MCF 10A (cell line): ENCODE measurements around the gene ARHGEF37. TPM values are rescaled to one million over a fixed set of nuclear protein-coding genes. Genes with fewer than 3 reads are reported as not detected.
A peak's percentile ranks its signal among the peaks of the same experiment; 100 is the strongest.

Experiments used
- BruUV-seq: library from RNA; stranded (reverse); fragments of 400-500 nt; replicated peaks from 2 replicates; lab custom pipeline; 2021; lab: Mats Ljungman, UMichigan
- CTCF ChIA-PET: fragments of 300-600 bp; sonication (Branson Sonifier 250); formaldehyde crosslinking; extraction: SDS; loops from one replicate; lab custom pipeline; 2021; ENCODE audit warnings: antibody characterized with exemption, inconsistent platforms; lab: Yijun Ruan, JAX
- POLR2A ChIA-PET: fragments of 300-600, 350-650 bp; sonication (Branson Sonifier 250); formaldehyde crosslinking; extraction: SDS; loops from one replicate; lab custom pipeline; 2020; ENCODE audit warnings: antibody characterized with exemption, inconsistent platforms; lab: Yijun Ruan, JAX
- DNase-seq: peaks from one replicate; pipeline ENCODE4 v3.0.0-alpha.2; 2018; ENCODE audit not compliant: unreplicated experiment
- H3K27ac Mint-ChIP-seq: one replicate; pipeline ENCODE4 v1.8.0; 2022; ENCODE audit warnings: mild to moderate bottlenecking, low read depth, mixed read lengths; ENCODE audit not compliant: unreplicated experiment
- H3K27me3 Mint-ChIP-seq: one replicate; pipeline ENCODE4 v1.8.0; 2022; ENCODE audit warnings: mixed read lengths; ENCODE audit not compliant: insufficient read depth, unreplicated experiment
- H3K36me3 Mint-ChIP-seq: one replicate; pipeline ENCODE4 v1.8.0; 2022; ENCODE audit warnings: mild to moderate bottlenecking, moderate library complexity, mixed read lengths; ENCODE audit not compliant: insufficient read depth, unreplicated experiment
- H3K4me1 Mint-ChIP-seq: one replicate; pipeline ENCODE4 v1.8.0; 2022; ENCODE audit warnings: mixed read lengths; ENCODE audit not compliant: insufficient read depth, unreplicated experiment
- H3K4me3 Mint-ChIP-seq: one replicate; pipeline ENCODE4 v1.8.0; 2022; ENCODE audit warnings: mild to moderate bottlenecking, moderate library complexity, mixed read lengths; ENCODE audit not compliant: unreplicated experiment
- H3K9me3 Mint-ChIP-seq: one replicate; pipeline ENCODE4 v1.8.0; 2022; ENCODE audit warnings: mixed read lengths; ENCODE audit not compliant: unreplicated experiment
- intact Hi-C: fragments of 100-400 bp; cut with micrococcal nuclease; formaldehyde crosslinking; loops from 2 replicates; pipeline ENCODE4 v1.14.1; 2022
- total RNA-seq: library from RNA; stranded (reverse); gene quantifications from 2 replicates; pipeline ENCODE4 v1.2.3, GENCODE V29; 2022
- TF ChIP-seq, protein P1 (sequence below): fragments of 200-600 bp; IDR thresholded peaks from one replicate; pipeline ENCODE4 v1.8.0; 2022; ENCODE audit warnings: antibody characterized with exemption, mild to moderate bottlenecking; ENCODE audit not compliant: unreplicated experiment

ARHGEF37 gene
- total RNA-seq, 1 experiment from 2014 or later, result 3.9 TPM

DNA sequence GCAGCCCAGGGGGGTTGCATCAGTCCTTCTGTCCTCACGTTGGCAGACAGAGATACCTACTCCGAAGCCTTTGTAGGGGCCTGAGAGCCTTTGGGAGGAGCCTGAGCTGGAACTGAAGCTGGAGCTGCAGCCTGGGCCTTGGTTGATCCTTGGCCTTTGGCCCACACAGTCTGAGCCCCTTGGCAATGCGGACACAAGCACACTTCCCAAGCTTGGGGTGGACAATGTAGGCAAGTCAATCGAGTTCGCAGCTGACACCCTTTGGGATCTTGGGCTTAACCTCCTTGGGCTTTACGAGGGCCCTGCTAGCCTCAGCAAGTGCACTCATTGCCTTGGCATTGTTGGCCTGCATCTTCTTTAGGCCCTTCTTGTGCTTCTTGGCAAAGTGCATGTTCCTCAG lies 36.0 kb upstream of the ARHGEF37 start:
- peaks cover 28% of the 10 kb centered on the region for H3K4me1 Mint-ChIP-seq
- H3K27me3 Mint-ChIP-seq, result no peaks in the 10 kb centered on the region
- no TSS peak for BruUV-seq
- H3K4me3 Mint-ChIP-seq, result no peak overlapping the region
- intact Hi-C loops, result no loop called here
- CTCF ChIA-PET, result interaction anchor here (0.6 to 3.2 kb wide), 10 partner anchors 12 to 197 kb away, joined by 3 to 19 read pairs (median 6); no protein-coding TSS in a partner anchor
- no peak for DNase-seq
- no peaks in the 10 kb centered on the region for H3K9me3 Mint-ChIP-seq
- H3K36me3 Mint-ChIP-seq, result peaks cover 100% of the 10 kb centered on the region
- H3K27ac Mint-ChIP-seq, result no peak overlapping the region
- POLR2A ChIA-PET, result interaction anchor here (0.7 to 14.7 kb wide), 11 partner anchors 10 to 200 kb away, joined by 3 to 379 read pairs (median 12); partner anchors contain the start of gene GRPEL2
- TF ChIP-seq, protein P1, sequence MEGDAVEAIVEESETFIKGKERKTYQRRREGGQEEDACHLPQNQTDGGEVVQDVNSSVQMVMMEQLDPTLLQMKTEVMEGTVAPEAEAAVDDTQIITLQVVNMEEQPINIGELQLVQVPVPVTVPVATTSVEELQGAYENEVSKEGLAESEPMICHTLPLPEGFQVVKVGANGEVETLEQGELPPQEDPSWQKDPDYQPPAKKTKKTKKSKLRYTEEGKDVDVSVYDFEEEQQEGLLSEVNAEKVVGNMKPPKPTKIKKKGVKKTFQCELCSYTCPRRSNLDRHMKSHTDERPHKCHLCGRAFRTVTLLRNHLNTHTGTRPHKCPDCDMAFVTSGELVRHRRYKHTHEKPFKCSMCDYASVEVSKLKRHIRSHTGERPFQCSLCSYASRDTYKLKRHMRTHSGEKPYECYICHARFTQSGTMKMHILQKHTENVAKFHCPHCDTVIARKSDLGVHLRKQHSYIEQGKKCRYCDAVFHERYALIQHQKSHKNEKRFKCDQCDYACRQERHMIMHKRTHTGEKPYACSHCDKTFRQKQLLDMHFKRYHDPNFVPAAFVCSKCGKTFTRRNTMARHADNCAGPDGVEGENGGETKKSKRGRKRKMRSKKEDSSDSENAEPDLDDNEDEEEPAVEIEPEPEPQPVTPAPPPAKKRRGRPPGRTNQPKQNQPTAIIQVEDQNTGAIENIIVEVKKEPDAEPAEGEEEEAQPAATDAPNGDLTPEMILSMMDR, result no peak

DNA sequence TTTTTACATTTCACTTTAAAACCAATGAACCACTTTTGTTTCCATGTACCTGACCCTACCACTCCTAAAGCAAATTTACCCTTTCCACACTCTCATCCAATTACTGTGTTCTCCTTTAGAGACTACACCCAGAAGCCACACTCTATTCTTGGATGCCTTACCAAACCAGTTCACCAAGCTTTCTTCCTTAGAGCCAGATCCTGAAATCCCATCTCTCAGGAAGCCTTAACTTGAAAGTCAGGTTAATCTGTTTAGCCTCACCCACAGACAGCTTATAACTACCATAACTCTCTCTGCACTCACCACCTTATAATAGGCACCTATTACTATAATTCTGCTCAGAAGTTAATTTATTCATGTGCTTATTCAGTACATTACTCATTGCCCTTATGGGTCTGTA lies 34.3 kb upstream of the ARHGEF37 start:
- no TSS peak for BruUV-seq

DNA sequence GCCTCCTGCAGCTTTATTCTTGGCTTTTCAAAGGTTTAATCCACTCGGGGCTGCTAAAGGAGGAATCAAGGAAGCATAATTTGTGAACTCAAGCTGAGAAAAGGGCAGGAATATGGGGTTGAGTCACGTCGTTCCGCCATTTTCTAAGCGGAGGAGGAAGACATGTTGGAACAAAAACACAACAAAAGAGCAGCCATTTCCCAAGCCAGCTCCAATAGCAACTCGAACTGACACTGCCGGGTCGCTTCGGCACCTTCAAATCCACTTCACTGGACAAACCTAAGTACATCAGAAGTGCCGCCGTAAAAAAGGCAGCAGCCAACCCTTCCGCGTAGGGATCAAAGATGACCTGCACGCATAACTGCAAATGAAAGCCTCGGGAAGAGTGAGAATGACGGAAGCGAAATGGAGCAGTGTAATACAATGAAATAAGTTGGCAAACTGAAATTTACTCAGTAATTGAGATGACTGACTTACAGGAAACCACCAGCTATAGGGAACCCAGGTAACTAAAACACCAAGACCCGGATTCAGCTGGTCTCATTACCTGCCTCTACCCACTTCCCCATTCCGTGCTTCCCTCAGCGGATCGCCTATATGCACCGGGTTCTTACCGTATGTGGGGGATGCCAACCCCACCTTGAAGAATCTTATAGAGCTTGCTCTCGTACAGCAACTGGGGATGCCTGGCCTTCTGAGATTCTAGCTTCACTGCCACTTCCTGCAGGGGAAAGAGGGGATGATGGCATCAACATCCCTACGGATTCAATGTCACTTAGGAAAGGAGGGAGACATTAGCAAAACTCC lies 31.6 kb upstream of the ARHGEF37 start:
- intact Hi-C loops, result loop anchor here (2.0 kb wide), 1 partner anchor 63 kb away; no protein-coding TSS in a partner anchor
- H3K27ac Mint-ChIP-seq, result peak overlapping the region; percentile 99
- peak; percentile 65 for DNase-seq
- H3K4me3 Mint-ChIP-seq, result peak overlapping the region; percentile 89
- TF ChIP-seq, protein P1, result no peak
- H3K36me3 Mint-ChIP-seq, result peaks cover 75% of the 10 kb centered on the region
- CTCF ChIA-PET, result interaction anchor here (0.5 to 9.9 kb wide), 27 partner anchors 9 to 424 kb away, joined by 3 to 202 read pairs (median 4); partner anchors contain the start of gene PPARGC1B
- H3K4me1 Mint-ChIP-seq, result peaks cover 14% of the 10 kb centered on the region
- no peaks in the 10 kb centered on the region for H3K9me3 Mint-ChIP-seq
- POLR2A ChIA-PET, result interaction anchor here (0.6 to 14.7 kb wide), 36 partner anchors 9 to 724 kb away, joined by 3 to 517 read pairs (median 19); partner anchors contain the start of genes ADRB2, ARHGEF37 and GRPEL2
- no TSS peak for BruUV-seq
- no peaks in the 10 kb centered on the region for H3K27me3 Mint-ChIP-seq

More for the DNA sequence above, 34.3 kb upstream of the ARHGEF37 start:
- Mint-ChIP-seq H3K4me3 (peak overlapping the region; percentile 89), H3K4me1 (peaks cover 25% of the 10 kb centered on the region), H3K36me3 (peaks cover 96% of the 10 kb centered on the region), H3K27me3 (no peaks in the 10 kb centered on the region), H3K27ac (peak overlapping the region; percentile 73), H3K9me3 (no peaks in the 10 kb centered on the region)
- TF ChIP-seq, protein P1, result no peak
- POLR2A ChIA-PET, result interaction anchor here (0.7 to 14.7 kb wide), 16 partner anchors 9 to 201 kb away, joined by 3 to 517 read pairs (median 14); partner anchors contain the start of genes ARHGEF37 and GRPEL2
- DNase-seq, result no peak
- CTCF ChIA-PET, result interaction anchor here (0.6 to 9.9 kb wide), 14 partner anchors 10 to 718 kb away, joined by 3 to 202 read pairs (median 4); no protein-coding TSS in a partner anchor
- intact Hi-C loops, result no loop called here

DNA sequence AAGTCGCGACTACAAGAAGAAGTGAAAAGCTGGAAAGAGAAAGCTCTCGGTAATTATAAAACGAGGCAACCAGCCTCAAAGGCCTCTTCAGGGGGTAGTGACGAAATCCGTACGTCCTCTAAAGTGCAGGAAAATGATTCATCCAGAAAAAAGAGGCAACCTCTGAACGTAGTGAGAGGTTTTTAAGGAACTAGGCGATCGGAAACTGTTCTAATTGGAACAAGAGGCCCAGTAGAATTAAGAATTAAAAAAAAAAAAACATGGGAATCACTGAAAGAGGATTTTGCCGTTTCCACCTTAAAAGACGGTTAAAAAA lies 31.1 kb upstream of the ARHGEF37 start:
- H3K36me3 Mint-ChIP-seq, result peaks cover 69% of the 10 kb centered on the region
- ChIA-PET CTCF (interaction anchor here (0.5 to 9.9 kb wide), 26 partner anchors 10 to 425 kb away, joined by 3 to 202 read pairs (median 4); partner anchors contain the start of gene PPARGC1B), POLR2A (interaction anchor here (0.6 to 14.7 kb wide), 31 partner anchors 9 to 724 kb away, joined by 3 to 517 read pairs (median 23); partner anchors contain the start of genes ADRB2, ARHGEF37, GRPEL2 and PCYOX1L)
- no peaks in the 10 kb centered on the region for H3K27me3 Mint-ChIP-seq
- peak overlapping the region; percentile 89 for H3K4me3 Mint-ChIP-seq
- BruUV-seq, result no TSS peak
- peak overlapping the region; percentile 99 for H3K27ac Mint-ChIP-seq
- TF ChIP-seq, protein P1, result no peak
- peaks cover 14% of the 10 kb centered on the region for H3K4me1 Mint-ChIP-seq
- DNase-seq, result peak; percentile 76
- no peaks in the 10 kb centered on the region for H3K9me3 Mint-ChIP-seq
- intact Hi-C loops, result loop anchor here (2.0 kb wide), 1 partner anchor 63 kb away; no protein-coding TSS in a partner anchor
